ENCODE measurements around the gene SOX6.
"Not testable (repeated sequence)": the region's sequence is repeated elsewhere in the genome, so short reads cannot be mapped to it uniquely, and the experiment has no call there.

Gene SOX6

DNA sequence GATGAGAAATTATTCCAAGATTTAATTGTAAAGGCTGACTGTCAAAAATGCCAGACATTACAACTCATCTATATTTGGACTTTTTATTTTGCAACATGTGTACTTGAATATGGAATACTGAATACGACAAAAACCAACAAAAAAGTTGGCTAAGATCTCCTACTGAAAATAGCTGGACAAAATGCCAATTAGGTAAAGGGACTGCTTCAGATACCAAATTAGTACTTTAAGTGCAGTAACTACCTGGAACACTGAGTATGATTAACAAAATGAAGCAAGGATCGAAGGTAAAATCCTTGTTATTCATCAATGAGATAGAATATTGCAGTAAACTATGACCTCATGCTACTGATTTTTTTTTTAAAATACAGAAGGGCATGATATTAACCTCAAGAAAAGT is 173.8 kb downstream of the SOX6 start:
- DNase-seq = no peak

DNA sequence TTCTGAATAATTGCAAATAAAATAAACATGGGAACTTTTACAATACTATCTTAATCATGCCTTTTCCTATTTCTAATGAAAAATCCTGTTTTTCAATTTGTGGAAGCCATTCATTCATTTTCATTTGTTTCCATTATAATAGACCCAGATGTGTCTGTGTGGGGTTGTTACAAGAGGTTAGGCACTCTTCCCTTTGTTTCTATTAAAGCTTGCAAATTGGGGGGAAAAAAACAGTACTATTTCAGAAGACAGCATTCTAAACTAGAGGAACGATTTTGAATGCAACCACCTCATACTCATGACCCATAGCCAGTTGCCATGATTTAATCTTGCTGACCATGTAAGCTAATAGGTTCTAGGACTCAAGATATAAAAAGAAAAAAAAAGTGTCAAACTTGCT is 175.5 kb downstream of the SOX6 start:
- DNase-seq = no peak

DNA sequence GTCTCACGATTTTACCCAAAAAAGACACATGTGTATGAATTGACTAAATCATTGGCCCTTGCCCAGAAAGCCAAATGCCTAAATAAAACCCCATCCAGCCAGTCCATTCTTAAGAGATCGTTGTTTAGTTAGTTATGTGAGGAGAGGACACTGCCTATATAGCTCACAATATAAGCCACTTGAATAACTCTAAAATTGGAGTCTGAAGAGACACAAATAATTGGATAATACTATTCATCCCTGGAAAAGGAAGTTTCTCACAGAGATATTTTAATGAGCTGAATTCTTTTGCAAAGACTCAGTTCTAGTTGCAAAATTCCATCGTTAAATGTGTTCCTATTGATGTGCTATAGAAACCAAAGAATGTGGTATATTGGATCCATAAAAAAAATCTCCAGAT is 176.7 kb downstream of the SOX6 start:
- no peak for DNase-seq

DNA sequence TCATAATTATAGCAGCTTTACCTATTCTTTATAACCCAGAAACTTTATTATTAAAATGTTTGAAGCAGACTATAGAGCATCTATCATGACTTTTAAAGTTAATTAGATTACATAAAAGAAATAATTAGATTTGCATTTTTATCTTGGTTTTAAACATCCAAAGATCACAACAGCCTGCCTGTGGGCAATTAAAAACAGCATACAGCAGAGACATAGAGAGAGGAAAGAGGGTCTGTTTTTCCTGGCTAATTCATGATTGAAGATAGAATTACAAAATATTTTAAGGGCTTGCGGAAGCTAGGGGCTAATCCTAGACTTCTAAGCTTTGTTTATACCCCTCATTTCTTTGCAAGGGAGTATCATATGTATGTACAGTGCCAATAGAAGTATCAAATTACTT is 178.1 kb downstream of the SOX6 start:
- DNase-seq = no peak

DNA sequence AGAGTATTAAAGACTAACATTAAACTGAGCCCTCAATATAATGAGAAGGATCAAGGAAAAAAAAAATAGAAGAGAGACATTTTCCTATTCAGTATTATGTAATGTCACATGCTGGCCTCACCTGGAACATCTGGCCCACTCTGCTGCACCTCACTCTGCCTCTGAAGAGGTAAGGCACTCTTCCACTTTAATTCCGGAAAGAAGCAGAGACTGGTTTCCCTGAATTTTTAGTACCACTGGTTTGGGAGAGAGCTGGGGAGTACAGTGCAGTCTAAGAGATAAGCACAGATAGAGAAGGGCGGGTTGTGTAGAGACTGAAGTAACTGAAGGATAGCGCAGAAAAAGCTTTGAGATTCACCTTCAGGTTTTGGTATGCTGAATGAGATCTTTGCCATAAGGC is 178.7 kb downstream of the SOX6 start:
- DNase-seq = no peak

DNA sequence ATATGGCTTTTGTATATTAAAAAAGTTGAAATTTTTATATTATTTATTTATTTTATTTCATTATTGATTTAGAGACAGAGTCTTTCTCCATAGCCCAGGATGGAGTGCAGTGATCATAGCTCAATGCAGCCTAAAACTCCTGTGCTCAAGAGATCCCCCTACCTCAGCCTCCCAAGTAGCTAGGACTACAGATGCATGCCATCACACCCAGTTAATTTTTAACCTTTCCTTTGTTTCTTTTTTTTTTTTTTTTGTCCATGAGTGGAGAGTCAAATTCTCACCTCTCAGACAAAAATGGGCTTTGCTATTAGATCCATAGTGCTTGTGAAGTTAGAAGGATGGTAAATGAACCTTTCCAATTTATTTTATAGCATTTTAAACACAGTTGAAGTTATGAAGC is 182.5 kb downstream of the SOX6 start:
- no peak for DNase-seq

DNA sequence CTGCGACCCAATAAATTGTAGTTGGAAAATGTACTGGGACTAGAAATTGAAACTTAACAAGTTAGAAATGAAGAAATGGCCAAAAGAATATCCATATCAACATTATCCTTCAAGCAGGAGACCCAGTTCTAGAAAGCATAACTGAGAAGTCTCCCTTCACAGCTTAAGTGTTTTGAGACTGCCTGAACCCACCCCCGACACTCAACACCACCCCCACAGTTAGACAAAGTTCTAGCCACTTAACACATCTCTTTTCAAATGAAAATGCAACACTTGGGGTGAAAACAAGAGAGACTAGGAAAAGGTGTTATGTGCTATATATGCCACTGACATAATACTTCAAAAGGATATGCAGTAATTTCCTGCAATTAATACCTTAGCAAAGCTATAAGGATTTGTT is 184.5 kb downstream of the SOX6 start:
- DNase-seq = no peak

DNA sequence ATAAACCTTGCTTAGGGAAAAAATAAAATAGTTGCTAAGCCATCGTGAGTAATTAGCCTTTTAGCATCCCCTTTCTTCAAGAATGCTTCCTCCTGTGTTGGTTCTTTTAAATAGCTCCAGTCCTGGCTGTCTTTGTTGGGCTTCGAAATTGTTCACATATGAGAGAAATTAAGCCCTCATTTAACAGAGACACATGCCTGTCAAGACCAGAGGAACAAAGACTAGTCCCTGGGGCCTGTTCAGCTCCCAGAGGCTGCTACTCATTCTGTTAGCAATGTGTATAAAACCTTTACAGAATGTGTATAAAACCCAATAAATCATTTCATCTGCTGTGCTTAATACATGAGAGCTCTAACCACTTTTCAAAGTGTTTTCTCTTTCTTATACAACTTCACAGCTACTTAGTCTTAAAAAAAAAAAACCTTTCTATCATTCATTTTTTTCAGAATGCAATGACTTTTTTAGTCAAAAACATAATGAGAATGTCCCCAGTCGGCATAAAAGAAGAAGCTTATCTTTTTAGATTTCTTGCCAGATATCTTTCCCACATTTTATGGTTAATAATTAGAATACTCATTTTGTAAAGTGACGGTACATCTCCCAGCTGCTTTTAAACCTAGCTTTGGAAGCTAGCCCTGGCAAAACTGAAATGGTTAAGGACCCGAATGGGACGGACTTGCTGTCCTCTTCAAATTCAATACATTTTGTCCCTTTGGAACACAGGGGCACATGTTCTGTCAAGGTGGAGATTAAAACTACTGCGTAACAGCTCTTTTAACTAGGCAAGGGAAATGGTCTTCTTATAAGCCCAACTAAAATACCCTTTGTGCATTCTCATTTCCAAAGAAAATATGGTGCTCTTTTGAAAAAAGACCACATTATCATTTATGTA is 186.1 kb downstream of the SOX6 start:
- no peak for DNase-seq

DNA sequence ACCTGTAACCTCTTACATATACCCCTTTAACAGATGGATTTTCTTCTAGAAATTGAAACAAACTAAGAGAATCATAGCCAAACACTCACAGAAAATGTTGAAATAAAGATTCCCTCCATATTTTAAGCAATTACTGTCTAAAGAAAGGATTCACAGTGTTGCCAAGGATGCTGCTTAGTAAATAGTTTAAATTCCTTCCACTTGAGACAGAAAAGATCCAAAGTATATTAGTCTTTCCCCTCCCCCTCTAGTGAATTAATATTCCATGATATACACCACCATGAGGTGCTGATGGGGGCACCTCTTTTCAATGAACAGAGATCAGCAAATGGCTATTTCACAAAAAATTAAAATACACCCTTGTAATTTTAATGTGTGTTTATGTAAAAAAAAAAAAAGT is 186.8 kb downstream of the SOX6 start:
- no peak for DNase-seq

DNA sequence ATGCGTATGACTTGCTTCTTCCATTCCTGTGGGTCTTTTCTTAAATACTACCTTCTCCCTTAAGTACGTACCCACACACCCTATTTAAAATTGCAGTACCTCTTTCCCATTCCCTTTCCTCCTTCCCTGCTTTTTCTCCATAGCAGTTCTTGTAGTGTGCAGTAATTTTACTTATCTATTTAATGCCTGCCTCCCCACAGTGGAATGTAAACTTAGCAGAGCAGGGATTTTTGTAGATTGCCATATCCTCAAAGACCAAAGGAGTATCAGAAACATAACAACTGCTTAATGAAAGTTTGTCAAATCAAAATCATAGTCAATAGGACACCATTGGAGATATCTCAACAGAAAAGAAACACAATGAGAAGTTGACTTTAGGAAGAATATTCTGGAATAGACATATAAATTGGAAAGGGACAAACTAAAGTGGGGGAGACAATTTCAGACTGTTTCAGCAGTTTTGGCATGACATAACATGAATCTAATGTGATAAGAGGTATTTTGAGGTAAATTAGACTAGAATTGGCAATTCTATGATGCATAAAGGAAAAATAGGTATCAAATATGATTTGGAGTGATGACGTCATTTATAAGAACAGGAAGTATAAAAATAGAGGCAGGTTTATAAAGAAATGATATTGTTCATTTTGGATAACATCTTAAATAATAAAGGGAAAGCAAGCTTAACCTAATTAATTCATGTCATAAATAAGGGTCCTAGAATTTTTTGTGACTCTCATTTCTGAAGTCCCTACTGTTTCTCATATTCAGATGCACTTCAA is 188.4 kb downstream of the SOX6 start:
- DNase-seq = no peak

DNA sequence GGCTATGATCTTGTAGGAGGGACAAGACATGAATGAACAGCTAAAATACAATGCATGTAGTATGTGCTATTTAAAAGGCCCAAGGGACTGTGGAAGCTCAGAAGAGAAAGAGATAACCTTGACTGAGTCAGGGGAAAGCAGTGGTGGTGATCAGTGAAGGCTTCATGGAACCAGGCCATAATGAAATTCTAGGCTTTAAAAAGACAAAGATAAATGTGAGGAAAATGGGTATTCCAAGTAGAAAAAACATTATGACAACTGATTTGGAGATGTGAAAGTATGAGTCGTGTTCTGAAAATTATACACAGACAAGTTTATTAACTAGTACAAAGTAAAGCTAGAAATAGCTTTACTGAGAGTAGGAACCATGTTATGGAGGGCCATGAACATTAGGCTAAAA is 189.8 kb downstream of the SOX6 start:
- DNase-seq = no peak

DNA sequence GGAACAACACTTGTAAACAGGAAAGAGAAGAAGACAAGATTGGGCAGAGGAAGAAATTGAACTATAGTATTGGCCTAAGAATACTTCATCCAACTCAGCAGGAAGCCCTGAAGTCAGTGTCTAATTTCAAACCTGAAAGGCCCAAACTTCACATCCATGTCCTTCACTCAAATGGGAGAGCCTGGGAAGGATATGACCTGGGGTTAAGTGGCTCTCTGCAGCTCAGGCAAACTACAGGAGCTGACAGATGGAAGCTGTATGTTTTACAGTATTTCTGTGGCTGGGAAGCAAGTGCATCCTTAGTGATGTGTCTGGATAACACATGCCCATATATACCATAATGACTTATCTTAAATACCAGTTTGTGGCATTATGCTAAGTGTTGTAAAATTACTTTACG is 196.2 kb downstream of the SOX6 start:
- no peak for DNase-seq

DNA sequence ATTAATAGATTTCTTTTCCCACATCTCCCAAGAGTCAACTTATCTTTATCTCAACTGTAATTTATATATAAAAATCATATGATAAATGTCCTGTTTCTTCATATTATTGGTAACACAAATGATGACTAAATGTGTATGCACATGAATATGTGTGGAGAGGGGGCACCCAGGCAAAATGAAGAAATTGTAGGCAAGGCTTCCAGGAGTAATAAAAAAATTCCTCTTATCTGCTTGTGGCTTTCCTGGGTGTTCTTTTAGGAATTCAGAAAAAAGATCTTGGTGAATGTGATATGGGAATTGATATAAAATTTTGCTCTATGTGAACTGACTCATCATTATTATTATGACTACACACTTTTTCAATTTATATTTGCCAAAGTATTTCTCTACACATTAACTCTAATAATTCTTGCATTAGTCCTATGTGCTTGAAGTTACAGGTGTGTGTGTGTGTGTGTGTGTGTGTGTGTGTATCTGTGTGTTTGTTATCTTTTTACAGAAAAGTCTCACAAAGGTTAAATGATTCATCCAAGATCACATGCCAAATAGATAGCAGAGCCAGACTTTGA is 197.8 kb downstream of the SOX6 start:
- no peak for DNase-seq

DNA sequence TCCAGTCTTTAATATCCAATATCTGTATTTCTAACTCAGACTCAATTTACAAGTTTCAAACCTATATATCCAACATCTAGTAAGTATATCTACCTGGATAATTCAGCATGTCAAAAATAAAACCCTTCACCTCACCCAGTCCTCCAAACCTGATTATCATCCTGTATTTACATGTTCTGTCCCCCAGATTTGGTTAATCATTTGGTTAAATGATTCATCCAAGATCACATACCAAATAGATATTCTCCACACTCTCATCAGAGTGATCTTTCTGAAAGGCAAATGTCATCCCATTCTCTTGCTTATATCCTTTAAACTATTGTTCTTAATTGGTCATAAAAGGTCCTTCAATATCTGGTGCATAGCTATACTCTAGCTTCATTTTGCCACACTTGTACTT is 199.0 kb downstream of the SOX6 start:
- DNase-seq = no peak

DNA sequence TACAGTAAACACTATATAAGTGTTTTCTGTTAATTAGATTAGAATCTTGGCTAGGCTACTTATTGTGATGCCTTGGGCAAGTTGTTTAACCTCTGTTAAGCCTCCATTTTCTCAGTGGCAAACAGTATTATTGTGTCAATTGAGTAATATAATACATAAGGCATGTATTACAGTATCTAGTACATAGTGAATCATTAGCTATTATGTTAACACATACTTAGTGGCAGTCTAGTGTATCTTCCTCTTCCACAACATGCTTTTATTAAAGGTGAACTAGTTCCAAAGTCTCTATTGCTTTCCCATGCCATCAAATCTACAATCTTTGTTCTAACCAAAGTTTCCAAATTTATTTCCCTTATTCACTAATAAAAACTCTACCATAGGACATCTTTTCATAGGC is 200.9 kb downstream of the SOX6 start:
- DNase-seq = no peak

DNA sequence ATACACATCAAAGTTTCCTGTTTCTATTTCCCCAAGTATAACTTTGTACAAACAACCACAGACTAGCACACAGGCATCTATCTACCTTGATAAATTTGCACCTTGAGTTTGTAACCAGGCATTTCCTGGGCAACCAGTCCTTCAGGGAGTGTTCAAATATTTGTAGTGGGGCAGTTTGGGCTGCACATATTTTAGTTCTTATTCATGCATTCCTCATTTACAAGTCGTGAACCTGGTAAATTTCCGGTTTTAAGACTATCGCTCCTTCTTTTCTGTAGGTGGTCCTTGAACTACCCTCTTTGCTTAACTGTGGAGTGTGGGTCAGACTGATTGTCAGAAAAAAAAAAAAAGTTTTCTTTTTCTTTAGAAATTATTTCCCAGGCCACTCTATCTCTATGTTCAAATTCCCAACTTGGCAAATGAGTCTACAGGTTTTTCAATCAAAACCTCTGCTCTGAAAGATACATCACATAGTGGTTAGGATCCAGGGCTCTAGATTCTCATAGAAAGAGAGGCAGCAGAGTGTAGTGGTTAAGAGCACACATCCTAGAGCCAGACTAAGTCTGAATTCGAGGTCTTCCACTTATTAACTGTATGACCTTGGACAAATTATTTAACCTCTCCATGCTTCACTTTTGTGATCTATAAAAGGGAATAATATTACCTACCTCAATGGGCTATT is 201.5 kb downstream of the SOX6 start:
- no peak for DNase-seq

DNA sequence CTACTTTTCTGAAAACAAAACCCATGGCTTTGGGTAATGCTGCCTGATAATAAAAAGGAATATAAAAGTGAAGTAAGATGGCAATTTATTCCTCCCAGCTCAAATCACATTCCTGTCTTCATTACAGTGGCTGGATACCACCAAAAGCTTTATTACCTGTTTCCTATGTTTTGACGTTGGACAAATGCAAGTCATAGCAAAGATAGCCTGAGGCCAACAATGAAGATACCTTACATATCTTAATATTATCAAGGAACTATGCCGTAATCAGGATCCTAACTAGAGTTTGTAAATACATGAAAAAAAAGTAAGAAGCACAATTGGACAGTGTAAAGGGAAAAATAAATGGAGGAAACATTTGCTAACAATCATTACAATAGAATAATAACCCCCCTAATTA is 202.4 kb downstream of the SOX6 start:
- DNase-seq = no peak

DNA sequence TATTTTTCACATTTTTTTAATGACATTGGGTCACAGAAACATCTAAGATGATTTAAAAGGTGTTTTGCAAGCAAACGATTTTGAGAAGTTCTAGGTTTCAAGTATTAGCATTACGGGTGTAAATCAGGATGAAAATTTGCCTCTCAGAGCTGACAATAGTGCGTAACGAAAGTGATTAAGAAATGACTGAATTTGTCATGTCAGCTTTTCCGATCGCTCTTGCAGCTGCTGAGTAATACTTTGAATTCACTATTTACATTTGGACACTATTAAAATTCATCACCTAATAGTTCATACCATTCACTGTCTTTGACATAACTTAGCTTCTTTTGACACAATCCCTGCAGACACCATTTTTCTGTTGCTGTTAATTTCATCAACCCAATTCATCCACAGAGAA is 205.2 kb downstream of the SOX6 start:
- DNase-seq = no peak

DNA sequence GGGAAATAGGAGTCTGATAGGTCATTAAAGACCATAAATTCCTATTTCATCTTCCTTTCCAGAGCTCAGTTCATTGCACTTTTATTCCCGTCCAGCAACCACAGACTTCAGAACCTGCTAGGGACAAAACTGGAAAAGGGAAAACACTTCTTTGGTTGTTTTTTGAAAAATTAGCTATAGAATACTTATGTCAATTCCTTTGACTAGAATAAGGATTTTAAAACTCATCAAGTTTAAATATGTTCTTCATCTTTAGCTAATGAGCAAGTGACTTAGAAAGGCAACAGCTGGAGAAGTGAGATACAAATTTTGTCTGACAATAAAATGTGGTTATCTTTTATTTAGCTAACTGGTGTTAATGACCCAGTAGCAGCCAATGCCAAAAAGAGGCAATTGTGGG is 206.9 kb downstream of the SOX6 start:
- DNase-seq = no peak

DNA sequence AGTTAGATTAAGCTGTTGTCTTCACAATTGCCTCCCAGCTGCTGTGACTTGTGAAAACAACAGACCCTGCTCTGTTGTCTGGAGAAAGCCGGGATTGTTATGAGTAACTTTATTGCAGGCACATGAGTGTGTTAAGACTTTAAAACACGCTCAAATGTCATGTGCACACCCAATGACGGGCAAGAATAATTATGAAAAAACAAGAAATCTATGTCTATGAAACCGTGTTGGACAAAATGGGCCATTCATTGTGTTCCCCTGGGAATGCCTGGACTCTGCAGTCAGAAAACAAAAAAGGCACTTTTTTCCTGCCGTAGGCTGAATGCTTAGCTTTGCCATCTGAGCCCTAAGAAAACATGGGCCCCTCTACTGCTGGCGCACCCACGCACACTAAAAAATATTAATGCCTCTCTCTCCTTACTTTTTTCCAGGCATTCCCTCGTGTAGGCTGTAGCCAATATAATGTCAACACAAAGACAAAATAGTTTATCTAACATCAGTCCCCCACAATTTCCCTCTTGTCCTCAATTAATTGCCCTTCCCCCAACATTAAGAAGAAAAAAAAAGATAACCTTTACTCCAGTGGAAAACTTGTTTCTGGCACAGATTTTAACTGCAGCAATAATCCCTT is 207.9 kb downstream of the SOX6 start:
- DNase-seq = no peak

DNA sequence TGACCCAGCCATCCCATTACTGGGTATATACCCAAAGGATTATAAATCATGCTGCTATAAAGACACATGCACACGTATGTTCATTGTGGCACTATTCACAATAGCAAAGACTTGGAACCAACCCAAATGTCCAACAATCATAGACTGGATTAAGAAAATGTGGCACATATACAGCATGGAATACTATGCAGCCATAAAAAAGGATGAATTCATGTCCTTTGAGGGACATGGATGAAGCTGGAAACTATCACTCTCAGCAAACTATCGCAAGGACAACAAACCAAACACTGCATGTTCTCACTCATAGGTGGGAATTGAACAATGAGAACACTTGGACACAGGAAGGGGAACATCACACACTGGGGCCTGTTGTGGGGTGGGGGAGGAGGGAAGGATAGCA is 209.4 kb downstream of the SOX6 start:
- not testable (repeated sequence) for DNase-seq

DNA sequence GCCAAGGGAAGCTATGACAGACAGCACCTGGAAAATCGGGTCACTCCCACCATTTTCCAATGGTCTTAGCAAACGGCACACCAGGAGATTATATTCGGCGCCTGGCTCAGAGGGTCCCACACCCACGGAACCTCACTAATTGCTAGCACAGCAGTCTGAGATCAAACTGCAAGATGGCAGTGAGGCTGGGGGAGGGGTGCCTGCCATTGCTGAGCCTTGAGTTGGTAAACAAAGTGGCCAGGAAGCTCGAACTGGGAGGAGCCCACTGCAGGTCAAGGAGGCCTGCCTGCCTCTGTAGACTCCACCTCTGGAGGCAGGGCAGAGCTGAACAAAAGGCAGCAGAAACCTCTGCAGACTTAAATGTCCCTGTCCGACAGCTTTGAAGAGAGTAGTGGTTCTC is 214.7 kb downstream of the SOX6 start:
- not testable (repeated sequence) for DNase-seq

DNA sequence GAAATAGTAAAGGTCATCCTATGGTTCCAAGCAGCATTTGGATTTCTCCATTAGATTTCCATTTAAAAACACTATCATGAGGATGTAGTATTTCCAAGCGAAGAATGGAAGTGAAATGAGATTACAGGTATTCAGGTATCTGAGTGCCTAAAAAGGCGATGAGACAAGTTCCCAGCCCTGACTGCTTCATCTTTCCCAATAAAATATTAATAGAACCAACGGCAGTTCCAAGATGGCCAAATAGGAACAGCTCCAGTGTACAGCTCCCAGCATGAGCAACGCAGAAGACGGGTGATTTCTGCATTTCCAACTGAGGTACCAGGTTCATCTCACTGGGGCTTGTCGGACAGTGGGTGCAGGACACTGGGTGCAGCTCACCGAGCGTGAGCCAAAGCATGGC is 215.2 kb downstream of the SOX6 start:
- not testable (repeated sequence) for DNase-seq

Data from SIG-M5 (cell line).